Activated T-helper 9 cell treated with anti-CD3 and anti-CD28 coated beads, Interleukin-2, amount 50 U/mL, for 16 hours (primary cell): ENCODE measurements around the gene NFIL3.
A peak's percentile ranks its signal among the peaks of the same experiment; 100 is the strongest.
"Not testable (repeated sequence)": the region's sequence is repeated elsewhere in the genome, so short reads cannot be mapped to it uniquely, and the experiment has no call there.

Experiments
- DNase-seq: peaks from one replicate; pipeline ENCODE4 v3.0.0-alpha.2; 2020; ENCODE audit warnings: low read depth

Gene NFIL3

DNA sequence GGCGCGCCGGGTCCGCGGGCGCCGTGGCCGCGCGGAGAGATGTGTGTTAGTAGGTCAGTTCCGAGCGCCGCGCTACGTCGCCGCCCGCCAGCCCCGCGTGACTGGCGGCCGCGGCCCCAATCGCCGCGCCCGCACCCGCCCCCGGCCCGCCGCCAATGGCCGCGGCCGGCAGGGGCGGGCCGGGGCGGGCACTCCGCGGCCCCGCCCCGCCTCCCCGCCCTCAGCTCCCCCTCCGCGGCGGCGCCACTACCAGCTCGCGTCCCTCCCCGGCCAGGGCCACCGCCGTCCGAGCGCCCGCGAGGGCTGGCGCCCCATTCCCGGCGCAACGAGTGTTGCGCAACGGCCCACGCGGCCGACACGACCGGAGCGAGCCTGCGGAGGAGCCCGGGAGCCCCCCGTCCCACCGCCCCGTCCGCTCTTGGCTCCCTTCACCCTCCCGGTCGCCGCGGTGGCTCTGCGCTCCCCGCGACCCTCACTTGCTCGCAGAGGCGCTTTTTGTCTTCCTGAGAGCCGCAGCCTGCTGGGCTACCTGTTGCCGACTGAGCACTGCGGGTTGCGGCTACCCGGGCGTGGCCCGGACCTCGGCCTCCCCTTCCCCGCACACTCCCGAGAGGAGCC lies at the start of gene NFIL3:
Gene NFIL3 (minus strand): TSS at position 48 of the 618 bp plus-strand sequence. CDS start 13,098 bp downstream, outside the sequence.
- DNase-seq = peak; percentile 62

GRCh38 chr9:91471524-91471923 lies 47.9 kb upstream of the NFIL3 start:
- not testable (repeated sequence) for DNase-seq

DNA sequence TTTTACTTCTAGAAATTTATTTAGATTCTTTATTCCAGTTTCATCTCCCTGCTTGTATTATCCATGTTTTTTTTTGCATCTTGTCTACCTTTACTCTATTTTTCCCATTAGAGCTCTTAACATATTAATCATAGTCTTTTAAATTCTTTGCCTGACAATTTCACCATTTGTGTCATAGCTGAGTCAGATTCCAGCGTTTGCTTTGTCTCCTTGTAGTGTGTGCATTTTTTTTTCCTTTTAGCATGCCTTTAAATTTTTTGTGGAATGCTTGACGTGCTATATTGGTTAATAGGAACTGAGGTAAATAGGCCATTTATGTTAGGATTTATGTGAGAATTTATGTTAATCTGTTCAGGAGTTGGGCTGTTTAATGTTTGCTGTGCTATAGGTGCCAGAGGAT lies 41.8 kb upstream of the NFIL3 start:
- DNase-seq = no peak

DNA sequence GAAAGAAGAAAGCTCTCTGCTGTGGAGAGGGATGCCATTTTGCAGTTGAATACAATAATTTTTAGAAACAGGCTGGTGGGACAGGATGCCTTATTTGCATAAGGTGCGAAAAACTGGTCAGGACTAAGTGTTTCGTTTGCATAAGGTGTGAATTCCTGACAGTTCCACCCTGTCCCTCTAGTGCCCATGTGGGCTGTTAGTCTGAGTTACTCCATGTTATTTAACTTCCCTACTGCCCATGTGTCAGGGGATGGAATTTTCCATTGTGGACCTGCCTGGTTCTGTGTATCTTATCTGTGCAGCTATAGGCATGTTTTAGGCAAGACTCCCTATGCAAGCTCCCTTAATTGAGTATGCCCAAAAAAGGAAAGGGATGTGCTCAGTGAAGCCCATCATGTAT lies 35.3 kb upstream of the NFIL3 start:
- DNase-seq = no peak

- DNase-seq = no peak
Observed at GRCh38 chr9:91452844-91453243, 29.2 kb upstream of the NFIL3 start.

DNA sequence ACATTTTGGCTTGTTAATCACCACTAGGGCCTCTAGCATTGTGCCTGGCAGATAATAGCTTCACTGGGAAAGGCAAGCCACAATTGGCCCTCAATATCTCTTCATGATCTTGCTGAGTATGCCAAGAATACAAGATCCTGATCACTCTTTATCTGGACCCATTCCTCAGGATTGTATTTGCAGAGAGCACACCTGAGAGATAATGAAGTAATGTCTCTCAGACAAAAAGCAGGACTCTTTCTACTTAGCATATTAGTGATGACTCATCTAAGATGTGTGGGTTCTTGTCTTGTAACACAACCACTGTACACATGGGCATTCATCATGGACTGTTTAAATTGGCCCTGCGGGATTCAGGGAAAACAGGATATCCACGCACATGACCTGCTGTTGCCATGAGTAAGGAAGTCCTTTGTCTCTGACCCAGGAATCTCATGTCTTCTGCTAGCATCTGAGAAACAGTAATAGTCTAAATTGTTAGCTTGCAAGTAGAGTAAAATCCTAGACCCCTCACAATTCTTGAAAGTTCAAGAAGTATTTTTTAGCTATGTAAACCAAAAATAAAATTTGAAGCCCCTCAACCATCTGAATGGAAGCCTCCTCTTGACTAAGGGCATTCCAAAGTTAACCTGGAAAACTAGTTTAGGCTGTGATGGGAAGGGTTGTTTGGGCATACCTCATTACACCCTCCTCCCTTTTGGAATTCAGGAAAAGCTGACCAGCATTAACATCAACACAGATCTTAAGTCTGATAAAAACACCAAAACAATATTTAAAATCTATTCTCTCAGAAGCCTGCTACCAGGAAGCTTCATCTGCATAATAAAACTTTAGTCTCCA lies 28.0 kb upstream of the NFIL3 start:
- no peak for DNase-seq

- no peak for DNase-seq
Observed at GRCh38 chr9:91445135-91445534, 21.5 kb upstream of the NFIL3 start.

GRCh38 chr9:91443994-91444392 lies 20.4 kb upstream of the NFIL3 start:
- DNase-seq = no peak

GRCh38 chr9:91443321-91443993 lies 19.8 kb upstream of the NFIL3 start:
- no peak for DNase-seq

DNA sequence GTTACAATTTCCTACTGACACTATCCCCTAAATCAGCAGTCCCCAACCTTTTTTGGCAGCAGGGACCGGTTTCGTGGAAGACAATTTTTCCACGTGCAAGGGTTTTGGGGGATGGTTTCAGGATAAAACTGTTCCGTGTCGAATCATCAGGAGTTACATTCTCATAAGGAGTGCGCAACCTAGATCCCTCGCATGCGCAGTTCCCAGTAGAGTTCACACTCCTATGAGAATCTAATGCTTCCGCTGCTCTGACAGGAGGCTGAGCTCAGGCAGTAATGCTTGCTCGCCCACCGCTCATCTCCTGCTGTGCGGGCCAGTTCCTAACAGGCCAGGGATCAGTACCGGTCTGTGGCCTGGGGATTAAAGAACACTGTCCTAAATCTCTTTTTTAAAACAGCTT lies 13.2 kb upstream of the NFIL3 start:
- DNase-seq = no peak

DNA sequence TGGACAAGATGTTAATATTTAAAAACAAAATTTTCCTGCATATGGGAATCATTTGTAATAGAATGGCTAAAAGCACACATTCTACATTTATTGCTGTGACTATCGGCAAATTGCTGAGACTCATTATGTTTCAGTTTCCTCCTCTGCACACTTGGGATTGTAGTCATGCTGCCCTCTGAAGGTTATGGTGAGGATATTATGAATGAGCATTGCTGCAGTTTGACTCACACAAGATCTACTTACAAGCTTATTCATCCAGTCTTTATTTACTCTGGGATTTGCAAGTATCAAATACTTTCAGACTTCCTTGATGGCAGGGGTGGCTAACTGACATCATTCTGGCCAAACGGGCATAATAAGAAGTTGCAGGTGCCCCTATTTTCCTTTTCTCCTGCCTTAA lies 9.5 kb upstream of the NFIL3 start:
- no peak for DNase-seq

- DNase-seq = no peak
Observed at GRCh38 chr9:91431485-91431884, 7.9 kb upstream of the NFIL3 start.

- no peak for DNase-seq
Observed at GRCh38 chr9:91429501-91429900, 5.9 kb upstream of the NFIL3 start.

GRCh38 chr9:91428927-91429351 lies 5.3 kb upstream of the NFIL3 start:
- no peak for DNase-seq

DNA sequence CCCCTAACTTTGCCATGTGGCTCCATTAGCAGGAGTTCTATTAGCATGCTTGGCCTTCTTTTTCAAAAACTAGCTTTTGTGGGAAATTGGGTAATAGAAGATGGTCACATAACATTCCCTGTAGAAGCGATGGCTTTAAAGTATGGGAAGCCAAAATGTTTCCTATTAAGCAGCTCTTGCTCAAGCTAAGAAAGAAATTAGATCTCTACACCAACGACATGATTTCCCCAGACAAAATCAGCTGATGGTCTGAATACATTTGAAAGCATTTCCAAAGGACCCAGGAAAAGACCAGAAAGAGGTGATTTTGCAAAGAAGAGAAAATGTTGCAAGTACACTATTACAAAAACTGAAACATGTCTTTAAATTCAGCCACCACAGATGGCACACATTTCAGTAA lies 4.8 kb upstream of the NFIL3 start:
- no peak for DNase-seq

DNA sequence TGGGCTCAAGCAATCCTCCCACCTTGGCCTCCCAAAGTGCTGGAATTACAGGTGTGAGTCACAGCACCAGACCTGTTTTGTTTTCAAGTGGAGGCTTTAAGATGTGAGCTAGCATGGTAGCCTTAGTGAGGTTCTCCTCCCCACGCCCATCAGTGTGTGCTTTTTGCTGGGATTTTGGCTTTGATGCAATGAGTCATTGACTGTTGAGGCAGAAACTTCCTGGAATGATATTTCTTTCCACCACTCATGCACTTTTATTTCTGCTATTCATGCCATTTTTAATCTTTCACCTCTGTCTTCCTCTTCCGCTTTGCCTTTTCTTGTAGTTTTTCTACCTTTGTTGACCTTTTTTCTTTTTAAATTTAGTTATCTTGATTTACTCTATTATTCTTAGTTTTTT lies 4.2 kb upstream of the NFIL3 start:
- DNase-seq = no peak

DNA sequence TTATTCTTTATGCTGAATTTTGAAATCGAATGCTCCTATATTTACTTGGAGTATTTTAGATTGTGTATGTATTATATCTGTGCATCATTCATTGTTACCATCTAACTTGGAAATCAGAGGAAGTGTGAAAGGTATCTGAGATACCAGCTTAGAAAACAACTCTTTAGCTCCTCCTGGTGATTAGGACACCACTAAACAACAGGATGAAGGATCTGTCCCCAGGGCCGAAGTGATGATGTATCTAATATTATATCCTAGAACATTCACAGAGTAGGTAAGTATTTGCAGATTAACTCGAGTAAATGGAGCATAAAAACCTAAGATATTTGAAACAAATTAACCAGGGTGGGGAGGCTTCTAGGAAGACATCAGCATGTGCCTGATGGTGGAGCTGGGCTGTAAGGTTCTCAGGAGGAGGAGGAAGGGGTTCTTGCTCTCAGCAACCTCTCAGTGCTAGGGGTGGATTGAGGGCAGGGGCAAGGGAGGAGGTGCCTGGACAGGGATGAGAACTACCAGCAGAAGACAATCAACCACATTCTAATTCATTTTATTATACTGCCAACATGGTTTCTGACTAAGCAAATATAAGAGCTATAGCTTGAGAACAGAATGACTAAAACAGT lies 2.6 kb upstream of the NFIL3 start:
- DNase-seq = no peak

GRCh38 chr9:91425271-91425670 lies 1.6 kb upstream of the NFIL3 start:
- DNase-seq = no peak

GRCh38 chr9:91424403-91425176 lies 958 bp upstream of the NFIL3 start:
- peak; percentile 54 for DNase-seq

DNA sequence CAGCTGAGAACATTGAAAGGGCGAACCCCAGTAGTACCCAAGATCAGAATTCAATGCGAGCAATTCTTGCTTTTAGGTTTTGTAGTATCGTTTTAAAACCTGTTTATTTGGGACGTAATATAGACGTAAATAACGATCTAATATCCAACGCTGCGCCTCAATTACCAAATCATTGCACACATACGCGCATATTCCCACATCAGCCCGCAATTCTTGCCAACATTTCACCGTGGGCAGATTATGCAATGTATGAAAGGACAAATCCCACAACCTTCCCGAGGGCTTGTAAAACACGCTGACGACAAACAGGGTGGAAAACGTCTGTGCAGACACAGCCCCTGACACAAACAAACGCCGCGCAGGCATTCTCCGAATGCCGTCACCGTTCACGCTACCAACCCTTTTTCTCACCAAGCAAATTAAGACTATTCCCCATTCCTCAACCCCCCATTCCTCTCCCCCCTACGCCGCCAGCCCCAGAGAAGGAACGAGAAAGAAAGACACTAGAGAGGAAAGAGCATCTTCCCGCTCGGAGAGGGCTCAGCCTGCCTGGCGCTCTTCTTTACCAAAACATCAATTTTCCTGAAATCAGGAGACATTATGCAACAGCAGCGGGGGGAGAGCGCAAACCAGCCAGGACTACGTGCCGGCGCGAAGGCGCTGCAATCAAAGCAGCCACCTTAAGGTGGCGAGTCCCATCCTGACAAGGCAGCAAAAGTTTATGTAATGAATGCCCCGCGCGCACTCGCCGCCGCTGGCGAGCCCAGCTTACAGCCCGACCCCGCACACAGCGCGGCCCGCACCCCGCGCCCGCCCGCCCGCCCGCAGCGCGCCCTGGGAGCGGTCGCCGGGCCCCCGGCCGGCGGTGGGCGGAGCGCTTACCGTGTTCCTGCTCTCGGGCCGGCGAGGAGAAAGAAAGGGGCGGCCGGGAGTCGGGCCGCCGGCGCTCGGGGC lies 597 bp downstream of the NFIL3 start:
- DNase-seq = peak; percentile 43
